Muscle of arm (tissue), 12 donors: ENCODE measurements around the gene SEMA3G. TPM values are rescaled to one million over a fixed set of nuclear protein-coding genes. Genes with fewer than 3 reads are reported as not detected.

Experiments used
- DNase-seq: peaks from one replicate; pipeline ENCODE4 v3.0.0-alpha.2; 2013
- polyA plus RNA-seq, 12 donors: library from polyadenylated mRNA; unstranded; fragments of 120-200 nt; gene quantifications; one replicate each; pipeline ENCODE4 v1.2.1, GENCODE V29; 2013; ENCODE audit not compliant: insufficient read length in 12 of 12

SEMA3G gene
- polyA plus RNA-seq, 12 donors, result 10.2 to 16.1 (median 12.5) TPM; not detected in 1

DNA sequence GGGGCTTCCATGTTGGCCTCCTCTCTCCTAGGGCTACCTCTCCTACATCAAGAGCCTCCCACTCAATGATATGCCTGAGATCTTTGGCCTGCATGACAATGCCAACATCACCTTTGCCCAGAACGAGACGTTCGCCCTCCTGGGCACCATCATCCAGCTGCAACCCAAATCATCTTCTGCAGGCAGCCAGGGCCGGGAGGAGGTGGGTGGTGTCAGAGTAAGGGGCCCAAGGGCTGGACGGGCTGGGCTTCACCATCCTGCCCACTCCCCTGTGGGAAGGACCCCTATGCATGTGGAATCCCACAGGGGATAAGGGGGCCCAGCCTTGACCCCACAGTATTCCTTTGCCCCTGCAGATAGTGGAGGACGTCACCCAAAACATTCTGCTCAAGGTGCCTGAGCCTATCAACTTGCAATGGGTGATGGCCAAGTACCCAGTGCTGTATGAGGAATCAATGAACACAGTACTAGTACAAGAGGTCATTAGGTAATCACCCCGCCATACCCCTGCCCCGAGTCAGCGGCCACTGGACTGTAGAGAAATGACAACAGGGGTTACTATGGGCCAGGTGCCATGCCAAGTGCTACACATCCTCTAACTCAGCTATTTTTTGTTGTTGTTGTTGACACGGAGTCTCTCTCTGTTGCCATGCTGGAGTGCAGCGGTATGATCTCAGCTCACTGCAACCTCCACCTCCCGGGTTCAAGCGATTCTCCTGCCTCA lies 47.1 kb downstream of the SEMA3G start:
- DNase-seq, result no peak

- DNase-seq, result no peak
Observed at GRCh38 chr3:52396907-52397591, 47.9 kb downstream of the SEMA3G start.

DNA sequence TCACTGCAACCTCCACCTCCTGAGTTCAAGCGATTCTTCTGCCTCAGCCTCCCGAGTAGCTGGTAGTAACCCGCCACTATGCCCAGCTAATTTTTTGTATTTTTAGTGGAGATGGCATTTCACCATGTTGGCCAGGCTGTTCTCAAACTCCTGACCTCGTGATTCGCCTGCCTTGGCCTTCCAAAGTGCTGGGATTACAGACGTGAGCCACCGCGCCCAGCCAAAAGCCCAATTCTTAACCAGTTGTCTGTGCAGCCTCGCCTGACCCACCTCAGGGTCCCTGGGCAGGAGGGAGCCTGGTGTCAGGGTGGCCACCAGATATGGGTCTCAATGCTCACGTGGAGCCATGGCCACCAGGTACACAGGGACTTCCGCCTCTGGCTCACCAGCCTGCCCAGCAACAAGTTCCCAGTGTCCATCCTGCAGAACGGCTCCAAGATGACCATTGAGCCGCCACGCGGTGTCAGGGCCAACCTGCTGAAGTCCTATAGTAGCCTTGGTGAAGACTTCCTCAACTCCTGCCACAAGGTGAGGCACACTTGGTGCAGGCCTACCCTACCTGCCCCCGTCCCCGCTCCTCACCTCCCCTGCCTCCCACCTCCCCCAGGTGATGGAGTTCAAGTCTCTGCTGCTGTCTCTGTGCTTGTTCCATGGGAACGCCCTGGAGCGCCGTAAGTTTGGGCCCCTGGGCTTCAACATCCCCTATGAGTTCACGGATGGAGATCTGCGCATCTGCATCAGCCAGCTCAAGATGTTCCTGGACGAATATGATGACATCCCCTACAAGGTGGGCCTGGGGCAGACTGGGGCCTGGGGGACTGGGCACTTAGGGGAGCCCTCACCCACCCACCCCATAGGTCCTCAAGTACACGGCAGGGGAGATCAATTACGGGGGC lies 48.6 kb downstream of the SEMA3G start:
- DNase-seq, result no peak

GRCh38 chr3:52395503-52395865 lies 49.4 kb downstream of the SEMA3G start:
- no peak for DNase-seq

DNA sequence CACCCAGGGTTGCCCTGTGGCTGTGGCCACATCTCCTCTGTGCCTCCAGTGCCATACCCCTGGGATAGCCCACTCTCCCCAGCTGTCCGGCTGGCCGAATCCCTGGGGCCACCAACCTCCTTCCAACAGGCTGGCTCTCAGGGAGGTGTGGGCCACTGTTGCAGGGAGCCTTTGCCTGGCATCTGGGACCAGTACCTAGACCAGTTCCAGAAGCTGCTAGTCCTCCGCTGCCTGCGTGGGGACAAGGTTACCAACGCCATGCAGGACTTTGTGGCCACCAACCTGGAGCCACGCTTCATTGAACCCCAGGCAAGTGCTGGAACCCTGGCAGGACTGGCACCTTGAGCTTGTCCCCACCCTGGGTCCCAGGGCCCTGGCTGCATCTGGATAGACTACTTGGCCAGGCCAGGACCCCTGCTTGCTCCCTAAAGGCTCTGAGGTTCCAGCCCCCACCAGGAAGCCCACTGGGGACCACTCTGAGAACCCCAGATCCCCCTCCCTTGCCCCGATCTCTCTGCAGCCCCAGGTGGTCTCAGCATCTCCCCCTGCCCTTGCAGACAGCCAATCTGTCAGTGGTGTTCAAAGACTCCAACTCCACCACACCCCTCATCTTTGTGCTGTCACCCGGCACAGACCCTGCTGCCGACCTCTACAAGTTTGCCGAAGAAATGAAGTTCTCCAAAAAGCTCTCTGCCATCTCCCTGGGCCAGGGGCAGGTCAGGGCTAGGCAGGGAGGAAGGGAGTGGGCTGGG lies 50.0 kb downstream of the SEMA3G start:
- no peak for DNase-seq

DNA sequence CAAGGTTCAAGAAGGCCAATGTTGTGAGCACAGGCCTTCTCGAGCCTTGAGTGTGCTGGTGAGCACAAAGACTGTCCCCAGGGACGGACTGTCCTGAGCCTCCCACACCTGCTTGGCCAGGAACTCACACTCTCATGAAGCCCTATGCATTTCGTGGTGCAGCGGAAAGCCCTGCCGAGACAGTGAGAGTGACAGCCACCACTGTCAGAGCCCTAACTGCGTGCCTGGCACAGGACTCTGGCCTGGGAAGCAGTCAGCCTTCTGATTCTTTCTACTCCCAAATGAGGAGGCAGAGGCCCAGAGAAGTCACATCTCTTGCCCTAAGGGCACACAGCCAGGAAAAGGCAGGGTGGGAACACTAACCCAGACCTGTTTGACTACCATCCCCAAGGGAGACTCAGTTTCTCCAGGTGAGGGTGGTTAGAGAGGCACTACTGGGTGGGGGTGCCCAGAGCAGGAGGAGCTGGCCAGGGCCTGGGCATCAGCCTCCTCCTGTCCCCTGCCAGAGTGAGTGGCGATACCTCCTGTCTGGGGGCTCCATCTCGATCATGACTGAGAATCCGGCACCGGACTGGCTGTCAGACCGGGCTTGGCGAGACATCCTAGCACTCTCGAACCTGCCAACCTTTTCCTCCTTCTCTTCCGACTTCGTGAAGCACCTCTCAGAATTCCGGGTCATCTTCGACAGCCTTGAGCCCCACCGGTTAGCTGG lies 50.8 kb downstream of the SEMA3G start:
- no peak for DNase-seq

- no peak for DNase-seq
Observed at GRCh38 chr3:52393131-52393807, 51.6 kb downstream of the SEMA3G start.

DNA sequence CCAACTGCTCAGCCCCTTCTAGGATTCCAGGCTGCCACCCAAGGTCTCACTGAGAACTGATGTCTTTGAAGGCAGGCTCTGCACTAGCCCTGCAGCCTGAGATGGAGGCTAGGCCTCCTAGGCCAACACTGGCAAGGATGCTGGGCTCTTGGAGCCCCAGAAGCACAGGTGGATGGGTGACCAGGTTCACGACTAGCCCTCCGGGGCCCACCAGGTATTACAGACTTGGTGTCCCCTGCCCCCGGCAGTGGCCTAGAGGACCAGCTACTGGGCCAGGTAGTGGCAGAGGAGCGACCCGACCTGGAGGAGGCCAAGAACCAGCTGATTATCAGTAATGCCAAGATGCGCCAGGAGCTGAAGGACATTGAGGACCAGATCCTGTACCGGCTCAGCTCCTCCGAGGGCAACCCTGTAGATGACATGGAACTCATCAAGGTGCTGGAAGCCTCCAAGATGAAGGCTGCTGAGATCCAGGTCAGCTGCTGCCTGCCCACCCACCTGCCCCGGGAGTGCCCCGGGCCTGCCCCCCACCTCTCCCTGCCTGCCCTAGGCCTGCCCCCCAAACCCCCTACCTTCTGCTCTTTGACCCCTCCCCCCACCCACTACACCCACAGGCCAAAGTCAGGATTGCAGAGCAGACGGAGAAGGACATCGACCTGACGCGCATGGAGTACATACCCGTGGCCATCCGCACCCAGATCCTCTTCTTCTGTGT lies 52.5 kb downstream of the SEMA3G start:
- DNase-seq, result no peak

GRCh38 chr3:52391096-52391495 lies 53.8 kb downstream of the SEMA3G start:
- no peak for DNase-seq

- no peak for DNase-seq
Observed at GRCh38 chr3:52388933-52389332, 56.0 kb downstream of the SEMA3G start.

- DNase-seq, result no peak
Observed at GRCh38 chr3:52388348-52388821, 56.5 kb downstream of the SEMA3G start.

DNA sequence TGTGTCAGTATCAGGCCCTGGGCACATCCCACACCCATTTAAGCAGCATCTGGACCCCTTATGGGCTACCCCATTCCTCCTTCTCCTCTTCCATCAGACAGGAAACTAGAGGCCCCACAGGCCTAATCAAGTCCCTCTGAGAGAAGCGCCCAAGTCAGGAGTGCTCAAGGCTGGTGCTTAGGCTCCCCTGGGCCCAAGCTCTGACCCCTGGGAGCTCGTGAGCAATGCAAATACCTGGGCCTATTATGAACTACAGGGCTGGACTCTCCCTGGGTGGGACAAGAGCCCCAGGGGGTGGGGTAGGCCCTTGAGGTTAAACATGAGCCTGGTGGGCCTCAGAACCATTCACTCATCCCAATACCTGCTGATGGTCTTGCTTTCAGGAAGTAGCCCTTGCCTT lies 57.4 kb downstream of the SEMA3G start:
- no peak for DNase-seq

DNA sequence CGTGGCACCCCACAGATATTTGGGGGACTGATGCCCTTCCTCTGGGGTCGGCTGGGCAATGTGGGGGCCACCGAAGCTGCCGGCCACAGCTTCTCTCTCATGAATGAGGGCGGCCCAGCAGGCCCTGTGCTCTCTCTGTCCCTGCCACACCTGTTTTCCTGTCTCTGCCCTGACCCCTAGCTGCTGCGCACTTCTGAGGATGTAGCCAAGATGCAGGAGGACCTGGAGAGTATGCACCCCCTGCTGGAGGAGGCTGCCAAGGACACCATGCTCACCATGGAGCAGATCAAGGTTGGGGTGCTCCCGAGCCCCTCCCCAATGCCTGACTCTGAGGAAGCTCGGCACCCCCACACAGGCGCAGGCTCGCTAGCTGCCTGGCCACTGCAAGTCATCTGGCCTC lies 59.7 kb downstream of the SEMA3G start:
- DNase-seq, result no peak

- no peak for DNase-seq
Observed at GRCh38 chr3:52384019-52384761, 60.7 kb downstream of the SEMA3G start.

DNA sequence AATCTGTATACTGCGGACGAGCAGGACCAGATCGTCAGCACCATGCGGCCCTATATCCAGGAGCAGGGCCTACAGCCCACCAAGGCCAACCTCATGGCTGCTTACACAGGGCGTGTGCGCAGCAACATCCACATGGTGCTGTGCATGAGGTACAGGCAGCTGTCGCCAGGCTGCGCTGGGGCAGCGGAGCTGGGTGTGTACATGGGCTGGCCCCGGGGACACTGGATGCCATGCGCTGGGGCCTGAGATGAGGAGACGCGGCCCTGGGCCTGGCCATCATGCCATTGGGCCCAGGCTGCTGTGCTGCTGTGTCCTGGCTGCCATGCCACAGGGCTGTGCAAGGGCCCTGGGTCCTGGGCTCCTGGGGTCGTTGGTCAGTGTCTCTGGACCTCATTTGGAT lies 61.5 kb downstream of the SEMA3G start:
- no peak for DNase-seq
